HG03439 (cell line): ENCODE data around the gene GREM2.

ENCODE experiments used
- ATAC-seq: cut with Tn5 transposase; IDR thresholded peaks from one replicate; pipeline ENCODE4 v1.9.1; 2021; ENCODE audit warnings: mild to moderate bottlenecking, moderate library complexity; ENCODE audit not compliant: unreplicated experiment

The GREM2 gene

GRCh38 chr1:240611619-240612480 lies at the start of gene GREM2:
TSS of gene GREM2 (minus strand) at chr1:240612155. CDS start at chr1:240493475, 118,680 bp downstream.
- ATAC-seq = peak; percentile 74

- ATAC-seq = no peak
Observed at GRCh38 chr1:240658312-240658960, 46.5 kb upstream of the GREM2 start.

- no peak for ATAC-seq
Observed at GRCh38 chr1:240656531-240656930, 44.6 kb upstream of the GREM2 start.

GRCh38 chr1:240652961-240653409 lies 41.0 kb upstream of the GREM2 start:
- no peak for ATAC-seq

- no peak for ATAC-seq
Observed at GRCh38 chr1:240652549-240652948, 40.6 kb upstream of the GREM2 start.

GRCh38 chr1:240650877-240651276 lies 38.9 kb upstream of the GREM2 start:
- ATAC-seq = no peak

GRCh38 chr1:240649733-240650721 lies 38.1 kb upstream of the GREM2 start:
- no peak for ATAC-seq

GRCh38 chr1:240646571-240647240 lies 34.8 kb upstream of the GREM2 start:
- ATAC-seq = no peak

- no peak for ATAC-seq
Observed at GRCh38 chr1:240644732-240645131, 32.8 kb upstream of the GREM2 start.

GRCh38 chr1:240635466-240636256 lies 23.7 kb upstream of the GREM2 start:
- no peak for ATAC-seq

- ATAC-seq = no peak
Observed at GRCh38 chr1:240630409-240630808, 18.5 kb upstream of the GREM2 start.

- ATAC-seq = no peak
Observed at GRCh38 chr1:240621249-240621648, 9.3 kb upstream of the GREM2 start.

- ATAC-seq = no peak
Observed at GRCh38 chr1:240619906-240620621, 8.1 kb upstream of the GREM2 start.

GRCh38 chr1:240619357-240619756 lies 7.4 kb upstream of the GREM2 start:
- ATAC-seq = no peak

GRCh38 chr1:240618946-240619345 lies 7.0 kb upstream of the GREM2 start:
- ATAC-seq = no peak

- ATAC-seq = no peak
Observed at GRCh38 chr1:240616018-240616417, 4.1 kb upstream of the GREM2 start.

- no peak for ATAC-seq
Observed at GRCh38 chr1:240613356-240614142, 1.6 kb upstream of the GREM2 start.

GRCh38 chr1:240612811-240613210 lies 856 bp upstream of the GREM2 start:
- ATAC-seq = no peak
